IMR-90 (cell line): ENCODE measurements around the gene GSKIP. TPM values are rescaled to one million over a fixed set of nuclear protein-coding genes. Genes with fewer than 3 reads are reported as not detected.

ENCODE experiments used
- ATAC-seq: fragments of 200-7000 bp; cut with Tn5 transposase; 2 replicates; pipeline ENCODE4 v1.9.1; 2020; ENCODE audit warnings: low read depth, mild to moderate bottlenecking, moderate library complexity
- BruUV-seq: library from RNA; stranded (reverse); fragments of 400-500 nt; replicated peaks from 2 replicates; lab custom pipeline; 2021; lab: Mats Ljungman, UMichigan
- CTCF ChIA-PET: fragments of 300-600 bp; formaldehyde crosslinking; extraction: SDS; loops from one replicate; lab custom pipeline; 2021; ENCODE audit warnings: antibody characterized with exemption; lab: Yijun Ruan, JAX
- POLR2A ChIA-PET: fragments of 300-600 bp; sonication (Branson Sonifier 250); formaldehyde crosslinking; loops from one replicate; lab custom pipeline; 2022; ENCODE audit warnings: antibody characterized with exemption; ENCODE audit not compliant: unreplicated experiment; lab: Charles Lee
- DNase-seq: peaks from one replicate; pipeline ENCODE4 v3.0.0; 2013
- H2AFZ ChIP-seq: replicated peaks from 2 replicates; pipeline ENCODE3; 2013; ENCODE audit warnings: low read length, mild to moderate bottlenecking; ENCODE audit not compliant: poor library complexity
- H2AK5ac ChIP-seq: 2 replicates; pipeline ENCODE4 v1.6.1; 2013; ENCODE audit warnings: low read depth, low read length, inconsistent platforms
- H2AK9ac ChIP-seq: replicated peaks from 2 replicates; pipeline ENCODE3; 2013; ENCODE audit warnings: mild to moderate bottlenecking, low read depth, low read length, moderate library complexity; ENCODE audit not compliant: poor library complexity
- H2BK120ac ChIP-seq: 2 replicates; pipeline ENCODE4 v1.6.1; 2013; ENCODE audit warnings: low read depth, low read length, inconsistent platforms
- H2BK15ac ChIP-seq: 3 replicates; pipeline ENCODE4 v1.6.1; 2013; ENCODE audit warnings: low read depth, low read length, inconsistent platforms
- H2BK20ac ChIP-seq: 2 replicates; pipeline ENCODE4 v1.6.1; 2013; ENCODE audit warnings: low read depth, mild to moderate bottlenecking, inconsistent platforms, low read length, moderate library complexity
- H2BK5ac ChIP-seq: 2 replicates; pipeline ENCODE4 v1.6.1; 2013; ENCODE audit warnings: mild to moderate bottlenecking, low read depth, low read length, inconsistent platforms; ENCODE audit not compliant: poor library complexity, severe bottlenecking
- H3K14ac ChIP-seq: replicated peaks from 2 replicates; pipeline ENCODE4 v1.6.1; 2013; ENCODE audit warnings: low read depth, low read length, inconsistent platforms
- H3K18ac ChIP-seq: 2 replicates; pipeline ENCODE4 v1.6.1; 2013; ENCODE audit warnings: low read depth, low read length, control low read depth
- H3K23ac ChIP-seq: 2 replicates; pipeline ENCODE4 v1.6.1; 2013; ENCODE audit warnings: low read depth, low read length, inconsistent platforms
- H3K27ac ChIP-seq: 2 replicates; pipeline ENCODE4 v1.5.1; 2013; ENCODE audit warnings: mild to moderate bottlenecking, control low read depth, low read length; ENCODE audit not compliant: insufficient read depth
- H3K27me3 ChIP-seq: 2 replicates; pipeline ENCODE4 v1.6.1; 2013; ENCODE audit warnings: low read length; ENCODE audit not compliant: control insufficient read depth, insufficient read depth
- H3K36me3 ChIP-seq: 2 replicates; pipeline ENCODE4 v1.6.1; 2013; ENCODE audit warnings: low read length, mixed read lengths; ENCODE audit not compliant: control insufficient read depth, insufficient read depth
- H3K4ac ChIP-seq: 2 replicates; pipeline ENCODE4 v1.6.1; 2013; ENCODE audit warnings: low read depth, low read length, inconsistent platforms
- H3K4me1 ChIP-seq: 2 replicates; pipeline ENCODE4 v1.6.1; 2013; ENCODE audit warnings: low read length, mixed read lengths; ENCODE audit not compliant: control insufficient read depth, insufficient read depth
- H3K4me2 ChIP-seq: 2 replicates; pipeline ENCODE4 v1.6.1; 2013; ENCODE audit warnings: low read depth, mild to moderate bottlenecking, control low read depth, low read length, moderate library complexity
- H3K4me3 ChIP-seq: 2 replicates; pipeline ENCODE4 v1.5.1; 2013; ENCODE audit warnings: low read depth, mild to moderate bottlenecking, control low read depth, low read length, moderate library complexity; ENCODE audit not compliant: insufficient read depth
- H3K56ac ChIP-seq: 2 replicates; pipeline ENCODE4 v1.6.1; 2013; ENCODE audit warnings: low read length, inconsistent platforms; ENCODE audit not compliant: insufficient read depth; ENCODE audit errors: extremely low read depth
- H3K79me1 ChIP-seq, 2 experiments: 2 replicates each; pipeline ENCODE4 v1.6.1; 2013; ENCODE audit warnings: low read length in 2 of 2, inconsistent platforms in 1 of 2, low read depth in 1 of 2
- H3K9ac ChIP-seq: 2 replicates; pipeline ENCODE4 v1.6.1; 2013; ENCODE audit warnings: low read depth, low read length, control low read depth
- H3K9me1 ChIP-seq: 2 replicates; pipeline ENCODE4 v1.6.1; 2013; ENCODE audit warnings: low read length, inconsistent platforms; ENCODE audit not compliant: insufficient read depth
- H3K9me3 ChIP-seq: 2 replicates; pipeline ENCODE4 v1.6.1; 2013; ENCODE audit warnings: low read length; ENCODE audit not compliant: control insufficient read depth, insufficient read depth
- H4K20me1 ChIP-seq: 2 replicates; pipeline ENCODE4 v1.6.1; 2013; ENCODE audit warnings: low read length, inconsistent platforms; ENCODE audit not compliant: insufficient read depth
- H4K5ac ChIP-seq: 2 replicates; pipeline ENCODE4 v1.6.1; 2013; ENCODE audit warnings: mild to moderate bottlenecking, low read depth, low read length, control low read depth
- H4K8ac ChIP-seq, 2 experiments: 2 replicates each; pipeline ENCODE4 v1.6.1; 2013; ENCODE audit warnings: low read depth in 2 of 2, low read length in 2 of 2, control low read depth in 1 of 2, inconsistent platforms in 1 of 2
- H4K91ac ChIP-seq: 2 replicates; pipeline ENCODE4 v1.6.1; 2013; ENCODE audit warnings: low read depth, low read length, inconsistent platforms; ENCODE audit not compliant: insufficient read depth
- MXI1 ChIP-seq: IDR thresholded peaks from 2 replicates; pipeline ENCODE4 v1.6.1; 2012; ENCODE audit warnings: low read depth, mild to moderate bottlenecking, low read length, moderate library complexity, borderline replicate concordance
- WGBS, 2 experiments: methylation state at CpG; one replicate each; pipeline versions ENCODE4 v1.1.5 to v1.1.7; 2013; ENCODE audit warnings: missing lambda C conversion rate in 2 of 2; ENCODE audit not compliant: insufficient read length in 1 of 2; ENCODE audit errors: extremely low coverage in 2 of 2; 5-methylcytosine and 5-hydroxymethylcytosine counted together
- dilution Hi-C: fragments of 300-500 bp; cut with HindIII; formaldehyde crosslinking; loops from one replicate; pipeline ENCODE4 v1.14.3; 2018; ENCODE audit warnings: low sequenced_read_pairs; ENCODE audit not compliant: unreplicated experiment
- in situ Hi-C: fragments of 300-500 bp; cut with MboI; formaldehyde crosslinking; loops from 3 replicates; pipeline ENCODE4 v1.14.3; 2019; ENCODE audit warnings: low sequenced_read_pairs, inconsistent platforms, mixed read lengths
- intact Hi-C: fragments of 100-400 bp; cut with micrococcal nuclease; formaldehyde crosslinking; loops from 2 replicates; pipeline ENCODE4 v1.10.0; 2022
- polyA plus RNA-seq, 3 experiments: library from polyadenylated mRNA; depleted of rRNA; stranded (reverse); fragments of >200 nt; gene quantifications; 2 replicates each; pipeline ENCODE4 v1.2.3, GENCODE V29; 2012; ENCODE audit warnings: low replicate concordance in 1 of 3
- total RNA-seq: library from RNA; depleted of rRNA; stranded (reverse); fragments of >200 nt; gene quantifications from 2 replicates; pipeline ENCODE4 v1.2.3, GENCODE V29; 2012

The GSKIP gene
- total and polyA plus RNA-seq, 2 of the 4 experiments (the other 2 are of a cell fraction), result 11.7 to 22.0 TPM

DNA sequence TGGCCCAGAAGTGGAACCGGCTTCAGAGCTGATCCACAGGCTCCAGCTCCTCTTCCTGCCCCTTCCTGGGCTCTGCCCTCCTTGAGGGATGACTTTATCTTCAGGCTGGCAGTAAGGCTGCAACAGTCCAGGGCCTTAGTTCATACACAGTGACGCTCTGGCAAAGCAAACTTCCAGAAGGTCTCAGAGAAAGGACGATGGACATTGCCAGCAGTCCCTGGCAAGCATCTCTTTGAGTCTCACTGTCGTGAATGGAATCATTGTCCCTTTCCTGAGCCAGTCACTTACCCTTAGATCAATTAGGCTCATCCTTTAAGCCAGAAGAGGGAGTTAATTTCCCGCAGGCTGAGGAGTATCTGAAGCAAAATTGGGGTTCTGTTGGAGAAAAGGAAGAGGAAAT lies 37.2 kb downstream of the GSKIP start:
- Histone ChIP-seq H3K9me1 (no peaks in the 10 kb centered on the region; the same call in 1 of the 2 replicates), H2BK20ac (no peak overlapping the region), H4K20me1 (no peaks in the 10 kb centered on the region), H4K8ac (no peak overlapping the region), H3K4me2 (no peak overlapping the region), H4K91ac (no peak overlapping the region), H2AK5ac (no peak overlapping the region), H2BK5ac (no peak overlapping the region), H4K5ac (no peak overlapping the region), H3K56ac (no peak overlapping the region), H3K18ac (no peak overlapping the region), H3K23ac (no peak overlapping the region), H2BK120ac (no peak overlapping the region), H3K4ac (no peak overlapping the region), H2AK9ac (no peak overlapping the region), H2BK15ac (no peak overlapping the region), H3K9me3 (no peaks in the 10 kb centered on the region), H3K4me3 (no peak overlapping the region), H3K79me1 (no peaks in the 10 kb centered on the region), H3K27me3 (peaks cover 38% of the 10 kb centered on the region), H3K36me3 (no peaks in the 10 kb centered on the region), H2AFZ (no peak overlapping the region), H3K4me1 (no peaks in the 10 kb centered on the region), H3K14ac (no peak overlapping the region), H3K9ac (no peak overlapping the region), H3K27ac (no peak overlapping the region)
- no TSS peak for BruUV-seq
- no peak for ATAC-seq
- no peak for TF ChIP-seq MXI1
- DNase-seq, result no peak
- 61% methylated on average over 2 of the region's 5 CpGs; no CpG with 5 or more reads in 1 of the 2 experiments for WGBS, 2 experiments
- dilution Hi-C loops, result no loop called here
- ChIA-PET POLR2A (no interaction called here), CTCF (no interaction called here)
- in situ Hi-C loops, result loop anchor here (25.0 kb wide), 1 partner anchor 838 kb away; no protein-coding TSS in a partner anchor
- intact Hi-C loops, result no loop called here
